Right cardiac atrium (tissue), 5 donors: ENCODE data around the gene RASSF5. TPM values are rescaled to one million over a fixed set of nuclear protein-coding genes. Genes with fewer than 3 reads are reported as not detected.

Source experiments
- ATAC-seq, 2 donors: fragments of 200-7000 bp; cut with Tn5 transposase; one replicate each; pipeline versions ENCODE4 v1.8.0 to v1.9.1; 2020; ENCODE audit warnings: moderate library complexity in 2 of 2, mild to moderate bottlenecking in 1 of 2
- DNase-seq, 3 donors: peaks; one replicate each; pipeline ENCODE4 v3.0.0-alpha.2; 2020
- H3K27ac ChIP-seq: one replicate; pipeline ENCODE4 v1.5.1; 2013; ENCODE audit warnings: mild to moderate bottlenecking, low read length, control low read depth, moderate library complexity
- H3K27me3 ChIP-seq: one replicate; pipeline ENCODE4 v1.6.1; 2013; ENCODE audit not compliant: control insufficient read depth, insufficient read depth
- H3K4me1 ChIP-seq: one replicate; pipeline ENCODE4 v1.6.1; 2013; ENCODE audit warnings: low read length; ENCODE audit not compliant: control insufficient read depth, insufficient read depth
- H3K4me3 ChIP-seq: one replicate; pipeline ENCODE4 v1.5.1; 2013; ENCODE audit warnings: low read length, control low read depth
- H3K9me3 ChIP-seq: one replicate; pipeline ENCODE4 v1.6.1; 2013; ENCODE audit warnings: low read length; ENCODE audit not compliant: control insufficient read depth
- WGBS: extraction: QIAGEN DNeasy Blood & Tissue Kit; methylation state at CpG from one replicate; pipeline ENCODE4 v1.1.7; 2013; 5-methylcytosine and 5-hydroxymethylcytosine counted together
- intact Hi-C, 4 donors: fragments of 100-400 bp; cut with DNase I; formaldehyde crosslinking; loops; one replicate each; pipeline versions ENCODE4 v1.11.0 to v1.14.0; 2022 to 2023
- polyA plus RNA-seq: library from polyadenylated mRNA; stranded (reverse); fragments of 200-250 nt; gene quantifications from one replicate; pipeline ENCODE4 v1.2.3, GENCODE V29; 2013
- total RNA-seq, 4 donors: library from RNA; stranded (reverse); fragmentation: NEBNext Ultra II Directional; extraction: Animal tissue kit (Norgen Biotek cat#: 25700); gene quantifications; one replicate each; pipeline ENCODE4 v1.2.1, GENCODE V29; 2021
- donor health status: healthy with polysubstance abuse.
- donor health status: DM: no; HTN: yes; CAD: no.
- donor health status: DM: no; HTN: no; CAD: no.
- donor health status: DM: no; HTN: yes; CAD: no; lungs with severe emphysema.
- donor health status: DM: yes; HTN: yes; CAD: no.

Gene RASSF5
- total and polyA plus RNA-seq, 5 donors: 9.3 to 29.0 (median 19.8) TPM

GRCh38 chr1:206506405-206507283 lies 687 bp upstream of the RASSF5 start:
- DNase-seq: peak in 1 of 3 donors; percentile 70
- peak; percentile 11 to 35 for ATAC-seq
- peaks cover 9% of the 10 kb centered on the region for H3K4me1 ChIP-seq
- no peaks in the 10 kb centered on the region for H3K9me3 ChIP-seq
- intact Hi-C loops: loop anchor here in 1 of 4 donors (5.0 kb wide), 1 partner anchor 36 kb away; no protein-coding TSS in a partner anchor
- 16% methylated on average over 48 of the region's 48 CpGs for WGBS
- H3K27ac ChIP-seq: no peak overlapping the region
- H3K4me3 ChIP-seq: peak overlapping the region; percentile 73
- no peaks in the 10 kb centered on the region for H3K27me3 ChIP-seq

DNA sequence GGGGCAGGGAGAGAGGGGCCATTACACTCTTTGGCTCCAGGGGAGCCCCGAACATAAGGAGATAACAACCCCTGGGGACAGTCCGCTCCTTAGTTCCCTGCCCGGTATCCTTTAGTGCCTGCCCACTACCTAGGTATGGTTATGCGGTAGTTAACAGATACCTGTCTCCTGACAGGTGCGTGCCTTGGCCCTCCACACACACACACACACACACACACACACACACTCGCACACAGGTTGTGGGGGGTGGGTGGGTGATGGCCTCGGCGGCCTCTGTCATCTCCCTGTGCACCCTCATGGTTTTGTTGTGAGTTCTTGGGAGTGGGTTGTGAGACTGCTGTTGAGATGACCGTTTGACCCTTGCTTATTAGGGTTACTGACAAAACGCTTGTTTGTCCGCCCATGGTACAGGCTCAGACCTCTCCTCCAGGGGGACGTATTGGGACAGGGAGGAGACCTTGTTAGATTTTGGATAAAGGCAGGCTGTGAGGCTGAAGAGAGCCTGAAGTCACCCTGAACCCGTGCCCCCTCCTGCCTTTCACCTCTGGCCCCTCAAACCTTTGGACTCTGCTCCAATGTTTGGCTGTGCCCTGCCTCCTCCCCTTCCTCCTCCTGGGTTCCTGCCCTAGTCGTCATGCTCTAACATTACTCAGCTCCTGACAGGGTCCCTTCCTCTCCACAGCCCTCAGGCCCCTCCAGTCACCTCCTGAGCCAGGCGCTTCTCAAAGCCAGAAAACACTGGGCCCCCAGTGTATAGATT lies 979 bp downstream of the RASSF5 start:
- H3K9me3 ChIP-seq: no peaks in the 10 kb centered on the region
- 36% methylated on average over 15 of the region's 15 CpGs for WGBS
- peaks cover 12% of the 10 kb centered on the region for H3K4me1 ChIP-seq
- no peaks in the 10 kb centered on the region for H3K27me3 ChIP-seq
- H3K27ac ChIP-seq: no peak overlapping the region
- intact Hi-C loops: loop anchor here in 1 of 4 donors (5.0 kb wide), 1 partner anchor 34 kb away; no protein-coding TSS in a partner anchor
- DNase-seq (no peak), ATAC-seq (no peak)
- H3K4me3 ChIP-seq: peak overlapping the region; percentile 73

GRCh38 chr1:206508956-206509355 lies 1.6 kb downstream of the RASSF5 start:
- DNase-seq (peak in 1 of 3 donors; percentile 74), ATAC-seq (no peak)
- Histone ChIP-seq H3K4me1 (peaks cover 7% of the 10 kb centered on the region), H3K4me3 (no peak overlapping the region), H3K27me3 (no peaks in the 10 kb centered on the region), H3K27ac (no peak overlapping the region), H3K9me3 (no peaks in the 10 kb centered on the region)
- WGBS: 28% methylated on average over 6 of the region's 6 CpGs
- intact Hi-C loops: loop anchor here in 1 of 4 donors (5.0 kb wide), 1 partner anchor 33 kb away; no protein-coding TSS in a partner anchor

DNA sequence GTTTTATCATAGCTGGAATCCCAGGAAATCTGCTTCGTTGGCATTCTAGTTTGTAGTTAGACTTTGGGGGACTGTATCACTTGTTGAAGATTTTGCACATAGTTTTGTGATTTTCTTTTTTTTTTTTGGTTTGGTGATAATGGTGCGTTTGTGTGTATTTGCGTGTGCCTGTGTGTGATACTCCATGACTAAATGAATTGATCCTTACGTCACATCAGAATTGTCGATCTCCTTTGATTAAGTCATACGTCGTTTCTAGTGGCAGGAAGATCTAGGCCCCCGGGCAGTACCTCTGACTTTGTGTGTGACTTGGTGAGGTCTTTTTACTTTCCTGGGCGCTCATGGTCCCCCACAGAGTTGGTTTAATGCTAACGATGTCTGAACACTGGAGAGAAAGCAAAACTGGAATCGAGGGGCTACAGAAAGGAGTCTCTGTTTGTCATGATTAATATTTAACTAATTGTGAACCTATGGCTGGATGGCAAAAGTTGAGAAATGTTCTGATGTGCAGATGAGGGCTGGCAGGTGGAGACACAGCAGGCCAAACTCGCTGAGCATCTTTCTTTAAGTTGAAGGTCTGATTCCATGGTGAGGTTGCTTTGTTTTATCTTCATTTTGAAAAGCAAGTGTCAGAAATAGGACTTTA lies 2.4 kb downstream of the RASSF5 start:
- no peak overlapping the region for H3K27ac ChIP-seq
- H3K4me1 ChIP-seq: peaks cover 3% of the 10 kb centered on the region
- WGBS: 87% methylated on average over 12 of the region's 12 CpGs
- no peaks in the 10 kb centered on the region for H3K9me3 ChIP-seq
- DNase-seq: no peak
- H3K4me3 ChIP-seq: no peak overlapping the region
- intact Hi-C loops: loop anchor here in 1 of 4 donors (5.0 kb wide), 1 partner anchor 33 kb away; no protein-coding TSS in a partner anchor
- no peak for ATAC-seq
- no peaks in the 10 kb centered on the region for H3K27me3 ChIP-seq

GRCh38 chr1:206510371-206510770 lies 3.0 kb downstream of the RASSF5 start:
- Histone ChIP-seq H3K9me3 (no peaks in the 10 kb centered on the region), H3K27ac (no peak overlapping the region), H3K27me3 (no peaks in the 10 kb centered on the region), H3K4me1 (peaks cover 3% of the 10 kb centered on the region), H3K4me3 (no peak overlapping the region)
- 94% methylated on average over 5 of the region's 5 CpGs for WGBS
- no peak for ATAC-seq
- intact Hi-C loops: no loop called here
- DNase-seq: no peak

GRCh38 chr1:206511362-206512057 lies 4.2 kb downstream of the RASSF5 start:
- H3K4me3 ChIP-seq: no peak overlapping the region
- peaks cover 3% of the 10 kb centered on the region for H3K4me1 ChIP-seq
- ATAC-seq: no peak
- no peaks in the 10 kb centered on the region for H3K9me3 ChIP-seq
- no peaks in the 10 kb centered on the region for H3K27me3 ChIP-seq
- intact Hi-C loops: no loop called here
- 75% methylated on average over 14 of the region's 14 CpGs for WGBS
- DNase-seq: no peak
- no peak overlapping the region for H3K27ac ChIP-seq

- no peaks in the 10 kb centered on the region for H3K9me3 ChIP-seq
- H3K4me3 ChIP-seq: no peak overlapping the region
- intact Hi-C loops: no loop called here
- H3K4me1 ChIP-seq: peaks cover 3% of the 10 kb centered on the region
- H3K27me3 ChIP-seq: no peaks in the 10 kb centered on the region
- 47% methylated on average over 14 of the region's 14 CpGs for WGBS
- H3K27ac ChIP-seq: no peak overlapping the region
- ATAC-seq (no peak), DNase-seq (no peak)
Observed at GRCh38 chr1:206512058-206512850, 4.9 kb downstream of the RASSF5 start.

- Histone ChIP-seq H3K4me3 (no peak overlapping the region), H3K9me3 (no peaks in the 10 kb centered on the region), H3K4me1 (peaks cover 3% of the 10 kb centered on the region), H3K27ac (no peak overlapping the region), H3K27me3 (no peaks in the 10 kb centered on the region)
- ATAC-seq (no peak), DNase-seq (no peak)
- WGBS: 87% methylated on average over 4 of the region's 4 CpGs
- intact Hi-C loops: no loop called here
Observed at GRCh38 chr1:206512851-206513180, 5.5 kb downstream of the RASSF5 start.

- Histone ChIP-seq H3K4me1 (peaks cover 3% of the 10 kb centered on the region), H3K27me3 (no peaks in the 10 kb centered on the region)
Observed at GRCh38 chr1:206513312-206514111, 6.2 kb downstream of the RASSF5 start.

More at GRCh38 chr1:206513312-206514111, 6.2 kb downstream of the RASSF5 start:
- H3K9me3 ChIP-seq: no peaks in the 10 kb centered on the region
- ATAC-seq: peak; percentile 88
- peak; percentile 83 to 90 (median 89) for DNase-seq
- no peak overlapping the region for H3K4me3 ChIP-seq
- no peak overlapping the region for H3K27ac ChIP-seq
- 48% methylated on average over 11 of the region's 11 CpGs for WGBS
- intact Hi-C loops: no loop called here
